Liver (tissue), 3 donors: ENCODE measurements around the gene TMC2.

Experiments used
- CTCF ChIP-seq: fragments of 150-350 bp; IDR thresholded peaks from 2 replicates; pipeline ENCODE4 v1.5.1; 2017; ENCODE audit warnings: improper control_type of control experiment, low read depth, low read length; ENCODE audit not compliant: missing input control
- EGR1 ChIP-seq, 2 donors: IDR thresholded peaks; 2 replicates each; pipeline ENCODE4 v1.6.1; 2016 to 2018; ENCODE audit warnings: antibody characterized with exemption in 2 of 2, low read depth in 2 of 2
- FOXA1 ChIP-seq: IDR thresholded peaks from 2 replicates; pipeline ENCODE4 v1.6.1; 2016; ENCODE audit warnings: antibody characterized with exemption
- GABPA ChIP-seq, 2 donors: IDR thresholded peaks in 1 of 2; conservative IDR thresholded peaks in 1 of 2; 2 replicates each; pipeline ENCODE4 v1.6.1; 2016; ENCODE audit warnings: antibody characterized with exemption in 2 of 2, mild to moderate bottlenecking in 1 of 2, moderate library complexity in 1 of 2
- HNF4A ChIP-seq, 2 donors: conservative IDR thresholded peaks; 2 replicates each; pipeline ENCODE4 v1.6.1; 2016; ENCODE audit warnings: antibody characterized with exemption in 2 of 2, mild to moderate bottlenecking in 2 of 2
- HNF4G ChIP-seq: IDR thresholded peaks from 2 replicates; pipeline ENCODE4 v1.6.1; 2016; ENCODE audit warnings: antibody characterized with exemption
- JUND ChIP-seq, 2 donors: IDR thresholded peaks; 2 replicates each; pipeline ENCODE4 v1.6.1; 2016; ENCODE audit warnings: antibody characterized with exemption in 2 of 2
- RAD21 ChIP-seq, 2 donors: IDR thresholded peaks; 2 replicates each; pipeline ENCODE4 v1.6.1; 2016; ENCODE audit warnings: antibody characterized with exemption in 2 of 2, mild to moderate bottlenecking in 2 of 2
- REST ChIP-seq: IDR thresholded peaks from 2 replicates; pipeline ENCODE4 v1.6.1; 2016; ENCODE audit warnings: antibody characterized with exemption, mild to moderate bottlenecking
- RXRA ChIP-seq, 2 donors: IDR thresholded peaks; 2 replicates each; pipeline ENCODE4 v1.6.1; 2017 to 2018; ENCODE audit warnings: antibody characterized with exemption in 2 of 2, mild to moderate bottlenecking in 1 of 2
- SP1 ChIP-seq: IDR thresholded peaks from 2 replicates; pipeline ENCODE4 v1.6.1; 2018; ENCODE audit warnings: antibody characterized with exemption, mild to moderate bottlenecking
- TAF1 ChIP-seq: conservative IDR thresholded peaks from 2 replicates; pipeline ENCODE4 v1.6.1; 2016; ENCODE audit warnings: antibody characterized with exemption, mild to moderate bottlenecking
- YY1 ChIP-seq: IDR thresholded peaks from 2 replicates; pipeline ENCODE4 v1.6.1; 2016; ENCODE audit warnings: antibody characterized with exemption, mild to moderate bottlenecking
- donor health status: healthy.
- donor health status: healthy.

GRCh38 chr20:2578475-2579192 lies 42.3 kb downstream of the TMC2 start:
- TF ChIP-seq CTCF (no peak), EGR1 (IDR thresholded peaks at IDR 0.05; ENCODE audit: low read depth in 2 of 2) (no peak), GABPA (IDR thresholded peaks at IDR 0.05 in 1 of 2, conservative IDR thresholded peaks at IDR 0.05 in 1 of 2) (no peak), RAD21 (IDR thresholded peaks at IDR 0.05) (no peak), SP1 (no peak), FOXA1 (no peak), TAF1 (no peak), HNF4G (no peak), YY1 (no peak), RXRA (IDR thresholded peaks at IDR 0.05) (no peak), HNF4A (conservative IDR thresholded peaks at IDR 0.05) (no peak), JUND (IDR thresholded peaks at IDR 0.05) (no peak), REST (no peak)
